Parathyroid adenoma (tissue), 2 donors: ENCODE data around the gene ZBED5.

ENCODE experiments used
- H2AFZ ChIP-seq: fragments of 300-600 bp; sonication (generic); one replicate; pipeline ENCODE4 v1.7.0; 2017; ENCODE audit warnings: antibody characterized with exemption, mild to moderate bottlenecking
- H3K27ac ChIP-seq: fragments of 300-600 bp; sonication (generic); one replicate; pipeline ENCODE4 v1.7.0; 2017
- H3K27me3 ChIP-seq: fragments of 300-600 bp; sonication (generic); one replicate; pipeline ENCODE4 v1.7.0; 2017; ENCODE audit warnings: low read length; ENCODE audit not compliant: control insufficient read depth, insufficient read depth
- H3K36me3 ChIP-seq: fragments of 300-600 bp; sonication (generic); one replicate; pipeline ENCODE4 v1.7.0; 2017; ENCODE audit warnings: low read length; ENCODE audit not compliant: control insufficient read depth, insufficient read depth
- H3K4me1 ChIP-seq: fragments of 300-600 bp; sonication (generic); one replicate; pipeline ENCODE4 v1.7.0; 2017; ENCODE audit warnings: control low read depth
- H3K4me2 ChIP-seq: fragments of 300-600 bp; sonication (generic); one replicate; pipeline ENCODE4 v1.7.0; 2017; ENCODE audit warnings: low read length
- H3K4me3 ChIP-seq: fragments of 300-600 bp; sonication (generic); one replicate; pipeline ENCODE4 v1.7.0; 2017; ENCODE audit warnings: low read depth, low read length
- H3K79me2 ChIP-seq: fragments of 300-600 bp; sonication (generic); one replicate; pipeline ENCODE4 v1.7.0; 2017; ENCODE audit warnings: control low read depth
- H3K9ac ChIP-seq: fragments of 300-600 bp; sonication (generic); one replicate; pipeline ENCODE4 v1.7.0; 2017; ENCODE audit warnings: mild to moderate bottlenecking
- H3K9me3 ChIP-seq: fragments of 300-600 bp; sonication (generic); one replicate; pipeline ENCODE4 v1.7.0; 2017; ENCODE audit warnings: low read length; ENCODE audit not compliant: control insufficient read depth
- CTCF ChIP-seq: fragments of 300-600 bp; sonication (generic); IDR thresholded peaks from one replicate; pipeline ENCODE4 v1.7.0; 2017; ENCODE audit warnings: antibody characterized with exemption, mild to moderate bottlenecking
- donor health status: primary hyperparathyroidism.

ZBED5 gene

GRCh38 chr11:10899121-10899830 lies 41.4 kb upstream of the ZBED5 start:
- peak overlapping the region; percentile 19 for H3K27ac ChIP-seq
- peaks cover 2% of the 10 kb centered on the region for H3K4me1 ChIP-seq
- no peak overlapping the region for H3K4me2 ChIP-seq
- no peaks in the 10 kb centered on the region for H3K27me3 ChIP-seq
- H3K36me3 ChIP-seq, result no peaks in the 10 kb centered on the region
- peak overlapping the region; percentile 53 for H2AFZ ChIP-seq
- no peaks in the 10 kb centered on the region for H3K9me3 ChIP-seq
- no peak overlapping the region for H3K4me3 ChIP-seq
- no peak for TF ChIP-seq CTCF
- H3K79me2 ChIP-seq, result no peaks in the 10 kb centered on the region
- no peak overlapping the region for H3K9ac ChIP-seq

- Histone ChIP-seq H3K4me1 (peaks cover 2% of the 10 kb centered on the region), H3K36me3 (no peaks in the 10 kb centered on the region), H3K4me2 (no peak overlapping the region), H2AFZ (no peak overlapping the region), H3K4me3 (no peak overlapping the region), H3K9me3 (no peaks in the 10 kb centered on the region), H3K27me3 (no peaks in the 10 kb centered on the region), H3K79me2 (no peaks in the 10 kb centered on the region), H3K9ac (no peak overlapping the region), H3K27ac (no peak overlapping the region)
- TF ChIP-seq CTCF, result no peak
These were observed 40.8 kb upstream of the ZBED5 start for GRCh38 chr11:10898763-10899025.

GRCh38 chr11:10898003-10898762 lies 40.3 kb upstream of the ZBED5 start:
- no peak overlapping the region for H3K4me2 ChIP-seq
- H3K4me3 ChIP-seq, result no peak overlapping the region
- no peak overlapping the region for H3K27ac ChIP-seq
- H3K27me3 ChIP-seq, result no peaks in the 10 kb centered on the region
- peaks cover 2% of the 10 kb centered on the region for H3K4me1 ChIP-seq
- H3K9ac ChIP-seq, result no peak overlapping the region
- H2AFZ ChIP-seq, result no peak overlapping the region
- TF ChIP-seq CTCF, result no peak
- no peaks in the 10 kb centered on the region for H3K36me3 ChIP-seq
- H3K79me2 ChIP-seq, result no peaks in the 10 kb centered on the region
- H3K9me3 ChIP-seq, result no peaks in the 10 kb centered on the region

GRCh38 chr11:10897150-10897549 lies 39.3 kb upstream of the ZBED5 start:
- Histone ChIP-seq H3K79me2 (no peaks in the 10 kb centered on the region), H3K27me3 (no peaks in the 10 kb centered on the region), H2AFZ (no peak overlapping the region), H3K4me1 (peaks cover 2% of the 10 kb centered on the region), H3K4me2 (no peak overlapping the region), H3K9ac (no peak overlapping the region), H3K36me3 (no peaks in the 10 kb centered on the region), H3K9me3 (no peaks in the 10 kb centered on the region), H3K4me3 (no peak overlapping the region), H3K27ac (no peak overlapping the region)
- no peak for TF ChIP-seq CTCF

- Histone ChIP-seq H3K27me3 (no peaks in the 10 kb centered on the region), H3K9me3 (no peaks in the 10 kb centered on the region), H3K36me3 (no peaks in the 10 kb centered on the region), H3K4me1 (peaks cover 2% of the 10 kb centered on the region), H3K79me2 (no peaks in the 10 kb centered on the region), H3K4me3 (no peak overlapping the region), H3K9ac (no peak overlapping the region), H3K4me2 (no peak overlapping the region), H2AFZ (no peak overlapping the region), H3K27ac (no peak overlapping the region)
- TF ChIP-seq CTCF, result no peak
These were observed 38.6 kb upstream of the ZBED5 start for GRCh38 chr11:10896493-10896892.
